Sigmoid colon (tissue), 3 donors: Measurements from ENCODE around the gene CCNG2.

Source experiments
- CTCF ChIP-seq, 4 experiments: fragments of 450-650 bp in 3 of 4; fragments of 200-600 bp in 1 of 4; IDR thresholded peaks; one replicate each; pipeline ENCODE4 v1.5.1; 2016 to 2019; ENCODE audit warnings: antibody characterized with exemption in 4 of 4, mild to moderate bottlenecking in 3 of 4, moderate library complexity in 2 of 4
- POLR2A ChIP-seq, 2 donors: fragments of 450-650 bp; IDR thresholded peaks; one replicate each; pipeline ENCODE4 v1.6.1; 2016; ENCODE audit warnings: antibody characterized with exemption in 2 of 2, mild to moderate bottlenecking in 2 of 2, moderate library complexity in 2 of 2

- no peak for TF ChIP-seq CTCF (IDR thresholded peaks at IDR 0.05)
- TF ChIP-seq POLR2A (IDR thresholded peaks at IDR 0.05) = no peak
These were observed 34.4 kb upstream of the CCNG2 start for GRCh38 chr4:77122656-77123055.
